Gastroesophageal sphincter (tissue), 3 donors: ENCODE measurements around the gene CYP27A1.

Experiments used
- POLR2A ChIP-seq, 2 donors: fragments of 450-650 bp; IDR thresholded peaks; one replicate each; pipeline ENCODE4 v1.6.1; 2017; ENCODE audit warnings: antibody characterized with exemption in 2 of 2, mild to moderate bottlenecking in 2 of 2, moderate library complexity in 1 of 2
- POLR2AphosphoS5 ChIP-seq: sonication (generic); formaldehyde crosslinking; IDR thresholded peaks from one replicate; pipeline ENCODE4 v1.6.1; 2017; ENCODE audit warnings: antibody characterized with exemption
- TF ChIP-seq, protein P1 (sequence below), 4 experiments: fragments of 200-600 bp in 2 of 4; fragments of 450-650 bp in 2 of 4; sonication (generic) in 1 of 4; IDR thresholded peaks; one replicate each; pipeline ENCODE4 v1.5.1; 2017 to 2019; ENCODE audit warnings: antibody characterized with exemption in 4 of 4, mild to moderate bottlenecking in 2 of 4, moderate library complexity in 2 of 4

DNA sequence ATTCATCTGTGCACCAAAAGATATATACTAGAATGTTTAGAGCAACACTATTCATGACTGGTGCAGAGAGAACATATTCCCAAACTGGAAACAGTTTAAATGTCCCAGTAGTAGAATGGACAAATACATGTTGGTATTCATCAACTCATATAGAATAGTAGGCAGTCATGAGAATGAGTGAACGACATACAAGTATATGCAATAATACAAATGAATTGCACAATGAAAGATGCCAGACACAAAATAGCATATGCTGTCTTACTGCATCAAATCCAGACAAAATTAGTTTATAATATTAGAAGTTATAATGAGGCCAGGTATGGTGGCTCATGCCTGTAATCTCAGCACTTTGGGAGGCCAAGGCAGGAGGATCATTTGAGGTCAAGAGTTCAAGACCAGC, 57.9 kb downstream of the CYP27A1 start:
- TF ChIP-seq, protein P1, sequence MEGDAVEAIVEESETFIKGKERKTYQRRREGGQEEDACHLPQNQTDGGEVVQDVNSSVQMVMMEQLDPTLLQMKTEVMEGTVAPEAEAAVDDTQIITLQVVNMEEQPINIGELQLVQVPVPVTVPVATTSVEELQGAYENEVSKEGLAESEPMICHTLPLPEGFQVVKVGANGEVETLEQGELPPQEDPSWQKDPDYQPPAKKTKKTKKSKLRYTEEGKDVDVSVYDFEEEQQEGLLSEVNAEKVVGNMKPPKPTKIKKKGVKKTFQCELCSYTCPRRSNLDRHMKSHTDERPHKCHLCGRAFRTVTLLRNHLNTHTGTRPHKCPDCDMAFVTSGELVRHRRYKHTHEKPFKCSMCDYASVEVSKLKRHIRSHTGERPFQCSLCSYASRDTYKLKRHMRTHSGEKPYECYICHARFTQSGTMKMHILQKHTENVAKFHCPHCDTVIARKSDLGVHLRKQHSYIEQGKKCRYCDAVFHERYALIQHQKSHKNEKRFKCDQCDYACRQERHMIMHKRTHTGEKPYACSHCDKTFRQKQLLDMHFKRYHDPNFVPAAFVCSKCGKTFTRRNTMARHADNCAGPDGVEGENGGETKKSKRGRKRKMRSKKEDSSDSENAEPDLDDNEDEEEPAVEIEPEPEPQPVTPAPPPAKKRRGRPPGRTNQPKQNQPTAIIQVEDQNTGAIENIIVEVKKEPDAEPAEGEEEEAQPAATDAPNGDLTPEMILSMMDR (IDR thresholded peaks at IDR 0.05): no peak
- TF ChIP-seq POLR2A (IDR thresholded peaks at IDR 0.05): no peak
- TF ChIP-seq POLR2AphosphoS5: no peak
